H1 (cell line): ENCODE measurements around the gene RALY.

ENCODE experiments used
- ATF2 ChIP-seq: IDR thresholded peaks from 2 replicates; pipeline ENCODE4 v1.6.1; 2012; ENCODE audit warnings: low read length, inconsistent platforms
- CTCF ChIP-seq, 3 experiments: IDR thresholded peaks; 1 replicate in 2 of 3; 2 replicates in 1 of 3; pipeline versions ENCODE4 v1.5.1 to v1.6.1; 2011; ENCODE audit warnings: low read length in 3 of 3, mild to moderate bottlenecking in 3 of 3, inconsistent platforms in 2 of 3, low read depth in 1 of 3, moderate library complexity in 1 of 3; ENCODE audit not compliant: insufficient read depth in 1 of 3; ENCODE audit errors: control extremely low read depth in 1 of 3
- EP300 ChIP-seq, 2 experiments: IDR thresholded peaks; 1 replicate in 1 of 2; 2 replicates in 1 of 2; pipeline ENCODE4 v1.6.1; 2011 to 2012; ENCODE audit warnings: low read depth in 2 of 2, low read length in 2 of 2, mild to moderate bottlenecking in 2 of 2, borderline replicate concordance in 1 of 2, inconsistent platforms in 1 of 2, moderate library complexity in 1 of 2
- POLR2AphosphoS5 ChIP-seq: IDR thresholded peaks from 2 replicates; pipeline ENCODE4 v1.6.1; 2011; ENCODE audit warnings: low read depth, low read length
- RAD21 ChIP-seq, 2 experiments: IDR thresholded peaks in 1 of 2; conservative IDR thresholded peaks in 1 of 2; 2 replicates each; pipeline ENCODE4 v1.6.1; 2011; ENCODE audit warnings: low read depth in 2 of 2, low read length in 2 of 2, improper control_type of control experiment in 1 of 2, inconsistent platforms in 1 of 2, mild to moderate bottlenecking in 1 of 2, moderate library complexity in 1 of 2
- SIN3A ChIP-seq, 2 experiments: IDR thresholded peaks in 1 of 2; conservative IDR thresholded peaks in 1 of 2; 2 replicates each; pipeline ENCODE4 v1.6.1; 2011 to 2012; ENCODE audit warnings: low read length in 2 of 2, improper control_type of control experiment in 1 of 2, low read depth in 1 of 2, mild to moderate bottlenecking in 1 of 2
- YY1 ChIP-seq: IDR thresholded peaks from 2 replicates; pipeline ENCODE4 v1.6.1; 2011; ENCODE audit warnings: low read depth, mild to moderate bottlenecking, low read length
- ZNF274 ChIP-seq: IDR thresholded peaks from 2 replicates; pipeline ENCODE4 v1.7.0; 2012; ENCODE audit warnings: low read length, borderline replicate concordance; ENCODE audit errors: extremely low read depth

GRCh38 chr20:33990075-33990474 lies 3.6 kb upstream of the RALY start:
- TF ChIP-seq SIN3A (conservative IDR thresholded peaks at IDR 0.05 in 1 of 2, IDR thresholded peaks at IDR 0.05 in 1 of 2; ENCODE audit: low read depth in 1 of 2, low read length in 2 of 2) (no peak), ATF2 (no peak), RAD21 (IDR thresholded peaks at IDR 0.05 in 1 of 2, conservative IDR thresholded peaks at IDR 0.05 in 1 of 2; ENCODE audit: low read depth in 2 of 2, low read length in 2 of 2) (no peak), ZNF274 (no peak), EP300 (IDR thresholded peaks at IDR 0.05; ENCODE audit: borderline replicate concordance in 1 of 2, low read depth in 2 of 2, low read length in 2 of 2) (no peak), YY1 (no peak), CTCF (IDR thresholded peaks at IDR 0.05; ENCODE audit: control extremely low read depth in 1 of 3, insufficient read depth in 1 of 3, low read depth in 1 of 3, low read length in 3 of 3) (no peak), POLR2AphosphoS5 (no peak)
